NCI-H2107 (cell line): ENCODE measurements around the gene EMC6.

Experiments
- DNase-seq: peaks from one replicate; lab custom pipeline; 2025; lab: John Stamatoyannopoulos, UW

Gene EMC6

GRCh38 chr17:3668279-3669084 lies at the start of gene EMC6, which contains the start of gene TAX1BP3:
EMC6 (plus strand) TSS chr17:3668812; CDS start chr17:3669147, 335 bp downstream.
TAX1BP3 (minus strand) TSS chr17:3668578; CDS start chr17:3668526, 52 bp downstream.
- peak; percentile 88 for DNase-seq

GRCh38 chr17:3621146-3621720 lies 47.4 kb upstream of the EMC6 start:
- DNase-seq = no peak

- DNase-seq = no peak
These were observed 45.5 kb upstream of the EMC6 start for GRCh38 chr17:3622977-3623594.

GRCh38 chr17:3626831-3627768 lies 41.5 kb upstream of the EMC6 start:
- no peak for DNase-seq

GRCh38 chr17:3627769-3628167 lies 40.8 kb upstream of the EMC6 start:
- DNase-seq = no peak

GRCh38 chr17:3630781-3631180 lies 37.8 kb upstream of the EMC6 start:
- DNase-seq = no peak

- DNase-seq = no peak
These were observed 36.3 kb upstream of the EMC6 start for GRCh38 chr17:3632287-3632686.

- no peak for DNase-seq
These were observed 33.0 kb upstream of the EMC6 start for GRCh38 chr17:3635474-3636153.

- DNase-seq = peak; percentile 69
These were observed 32.3 kb upstream of the EMC6 start, which contains the start of the genes CTNS and SHPK for GRCh38 chr17:3636154-3636907. CTNS (plus strand) TSS chr17:3636760; CDS start chr17:3640207, 3,447 bp downstream. SHPK (minus strand) TSS chr17:3636250; CDS start chr17:3636219, 31 bp downstream.

GRCh38 chr17:3636908-3637373 lies 31.7 kb upstream of the EMC6 start:
- DNase-seq = no peak

- DNase-seq = no peak
These were observed 28.5 kb upstream of the EMC6 start for GRCh38 chr17:3639981-3640596.

GRCh38 chr17:3641014-3641413 lies 27.6 kb upstream of the EMC6 start:
- DNase-seq = no peak

GRCh38 chr17:3641717-3642486 lies 26.7 kb upstream of the EMC6 start:
- no peak for DNase-seq

- DNase-seq = no peak
These were observed 24.7 kb upstream of the EMC6 start for GRCh38 chr17:3643889-3644349.

- DNase-seq = no peak
These were observed 23.3 kb upstream of the EMC6 start for GRCh38 chr17:3645310-3645709.

GRCh38 chr17:3647251-3647650 lies 21.4 kb upstream of the EMC6 start:
- DNase-seq = no peak

GRCh38 chr17:3647769-3648555 lies 20.6 kb upstream of the EMC6 start:
- no peak for DNase-seq

GRCh38 chr17:3655766-3656165 lies 12.8 kb upstream of the EMC6 start:
- DNase-seq = no peak
